HG02642 (cell line): Measurements from ENCODE around the gene SC5D.

ENCODE experiments used
- ATAC-seq: cut with Tn5 transposase; IDR thresholded peaks from one replicate; pipeline ENCODE4 v1.9.1; 2021; ENCODE audit warnings: mild to moderate bottlenecking; ENCODE audit not compliant: unreplicated experiment, poor library complexity

SC5D gene

GRCh38 chr11:121351083-121351630, 58.6 kb downstream of the SC5D start:
- no peak for ATAC-seq

GRCh38 chr11:121352251-121352891, 59.8 kb downstream of the SC5D start:
- ATAC-seq: no peak

GRCh38 chr11:121354192-121354591, 61.6 kb downstream of the SC5D start:
- no peak for ATAC-seq

- no peak for ATAC-seq
Observed at GRCh38 chr11:121356357-121356756, 63.8 kb downstream of the SC5D start.
